ENCODE results near the gene FRMD1.

The FRMD1 gene

GRCh38 chr6:168095716-168096250 lies 16.8 kb upstream of the FRMD1 start (continued):
- no peak for TF ChIP-seq PRDM2 (tag by site-specific recombination; IDR thresholded peaks at IDR 0.05; ENCODE audit: borderline replicate concordance)
- TF ChIP-seq ZBTB44 (tag by site-specific recombination; IDR thresholded peaks at IDR 0.05) = no peak
- TF ChIP-seq PRDM10 (tag by site-specific recombination; IDR thresholded peaks at IDR 0.05) = no peak
- TF ChIP-seq ZNF580 (tag by site-specific recombination; IDR thresholded peaks at IDR 0.05) = no peak
- TF ChIP-seq ZNF132 (tag by site-specific recombination; IDR thresholded peaks at IDR 0.05; ENCODE audit: borderline replicate concordance) = no peak
- no peak for TF ChIP-seq ZNF138 (tag by site-specific recombination; IDR thresholded peaks at IDR 0.05; ENCODE audit: borderline replicate concordance)

GRCh38 chr6:168095171-168095691 lies 16.2 kb upstream of the FRMD1 start:
- Histone ChIP-seq H3K36me3 (ENCODE audit: control insufficient read depth in 2 of 2, insufficient read depth in 1 of 2, low read length in 2 of 2) (no peaks in the 10 kb centered on the region), H3K9me3 (ENCODE audit: control insufficient read depth, insufficient read depth, low read depth, low read length) (no peaks in the 10 kb centered on the region), H3K4me1 (ENCODE audit: control insufficient read depth, insufficient read depth, low read length) (no peaks in the 10 kb centered on the region), H3K4me3 (ENCODE audit: low read depth, low read length) (no peak overlapping the region), H3K27ac (ENCODE audit: extremely low read depth, low read depth, low read length) (no peak overlapping the region)
- ChIA-PET POLR2A (no interaction called here), CTCF (no interaction called here)
- TF ChIP-seq HIC1 (tag by site-specific recombination; IDR thresholded peaks at IDR 0.05) = no peak
- peak; percentile 68 for TF ChIP-seq SCRT2 (tag by site-specific recombination; IDR thresholded peaks at IDR 0.05)
- no peak for TF ChIP-seq ZNF544 (tag by site-specific recombination; IDR thresholded peaks at IDR 0.05)
